HG03460 (cell line): ENCODE results near the gene CCBE1.
"Not testable (repeated sequence)": the region's sequence is repeated elsewhere in the genome, so short reads cannot be mapped to it uniquely, and the experiment has no call there.

ENCODE experiments used
- ATAC-seq: cut with Tn5 transposase; IDR thresholded peaks from one replicate; pipeline ENCODE4 v1.9.1; 2021; ENCODE audit not compliant: unreplicated experiment

Gene CCBE1

DNA sequence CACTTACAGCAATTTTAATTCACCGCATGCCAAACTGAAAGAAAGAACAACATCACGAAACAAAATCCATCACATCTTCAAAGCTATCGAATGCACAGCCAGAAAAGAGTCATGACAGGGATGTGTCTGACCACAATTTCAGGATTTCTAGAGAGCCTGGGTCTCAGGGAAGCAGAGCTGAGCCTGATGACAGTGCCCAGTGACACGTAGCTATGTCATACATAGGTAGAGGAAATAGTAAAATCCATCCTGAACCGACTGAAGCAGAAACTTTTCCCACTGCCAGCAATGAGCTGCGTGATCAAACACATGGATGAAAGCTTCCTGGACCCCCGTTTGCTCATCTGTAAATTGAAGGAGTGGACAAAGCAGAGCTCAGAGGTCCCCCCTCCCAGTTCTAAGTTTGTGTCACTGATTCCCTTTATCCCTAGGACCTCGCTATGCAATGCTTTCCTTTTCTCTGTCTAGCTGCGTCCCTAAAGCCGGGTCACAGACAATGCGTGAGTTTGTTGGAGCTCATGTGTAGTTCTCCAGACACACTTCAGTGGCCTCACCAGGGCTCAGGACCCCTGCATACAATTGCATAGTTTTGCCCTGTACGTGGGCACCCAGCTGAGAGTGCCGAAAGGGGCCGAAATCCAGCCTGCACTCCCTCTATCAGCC, 37.6 kb downstream of the CCBE1 start:
- ATAC-seq: no peak

- no peak for ATAC-seq
Observed at GRCh38 chr18:59658941-59659340, 38.3 kb downstream of the CCBE1 start.

DNA sequence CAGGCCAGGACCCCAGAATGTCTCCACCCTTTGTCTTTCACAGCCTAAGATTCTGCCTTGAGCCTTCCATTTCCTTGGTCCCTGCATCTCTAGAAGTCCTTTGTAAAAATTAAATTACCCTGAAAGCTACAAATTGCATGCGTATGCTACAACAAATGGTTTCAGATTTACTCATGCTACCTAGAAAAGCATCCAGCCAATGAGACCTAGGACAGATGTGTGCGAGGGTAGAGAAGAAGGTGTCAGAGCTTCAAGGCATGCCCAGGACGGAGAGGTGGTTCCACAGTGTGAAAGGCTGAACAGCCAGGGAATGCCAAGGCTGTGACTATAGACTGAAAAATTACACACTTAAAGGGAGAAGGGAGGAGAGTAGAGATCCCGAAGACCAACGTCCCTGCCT, 40.2 kb downstream of the CCBE1 start:
- no peak for ATAC-seq

DNA sequence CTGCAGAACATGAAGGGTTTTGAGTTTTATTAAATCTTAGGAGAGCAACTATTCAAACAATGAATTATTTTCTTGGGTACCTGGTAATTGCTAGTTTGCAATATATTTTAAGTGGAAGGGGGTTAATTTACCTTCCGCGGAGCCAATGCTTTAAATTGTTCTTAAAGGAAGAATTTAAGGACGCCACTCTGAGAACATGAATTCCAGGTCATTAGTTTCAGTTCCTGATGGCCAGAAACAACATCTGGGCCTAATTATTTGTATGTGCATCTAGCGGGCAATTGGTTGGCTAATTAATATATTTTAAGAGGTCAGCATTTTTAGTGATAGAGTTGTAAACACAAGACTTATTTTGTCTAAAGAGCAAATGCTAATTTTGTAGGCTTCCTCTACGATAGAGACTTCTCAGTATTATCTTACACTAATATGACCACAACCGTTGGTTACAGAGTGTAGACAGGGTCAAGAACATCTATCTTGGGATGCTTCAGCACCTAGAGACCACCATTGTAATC, 40.8 kb downstream of the CCBE1 start:
- ATAC-seq: no peak

- no peak for ATAC-seq
Observed at GRCh38 chr18:59655676-59656075, 41.5 kb downstream of the CCBE1 start.

DNA sequence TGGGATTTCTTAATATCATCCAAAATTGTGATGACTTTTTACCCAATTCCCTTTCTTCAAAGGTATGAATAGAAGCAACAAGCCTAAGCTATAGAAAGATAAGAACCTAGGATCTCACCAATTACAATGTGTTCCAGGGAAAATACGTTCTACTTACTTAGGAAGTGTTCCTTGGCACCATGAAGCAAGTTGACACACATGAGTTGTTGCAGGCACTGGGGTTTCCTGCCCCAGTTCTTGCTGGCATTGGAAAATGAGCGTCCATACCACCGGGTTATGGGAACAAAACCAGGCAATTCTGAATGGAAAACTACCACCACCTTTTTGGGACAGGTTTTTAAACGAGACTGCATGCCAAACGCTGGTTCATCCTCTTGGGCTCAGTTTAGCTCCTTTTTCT, 46.2 kb downstream of the CCBE1 start:
- ATAC-seq: no peak

DNA sequence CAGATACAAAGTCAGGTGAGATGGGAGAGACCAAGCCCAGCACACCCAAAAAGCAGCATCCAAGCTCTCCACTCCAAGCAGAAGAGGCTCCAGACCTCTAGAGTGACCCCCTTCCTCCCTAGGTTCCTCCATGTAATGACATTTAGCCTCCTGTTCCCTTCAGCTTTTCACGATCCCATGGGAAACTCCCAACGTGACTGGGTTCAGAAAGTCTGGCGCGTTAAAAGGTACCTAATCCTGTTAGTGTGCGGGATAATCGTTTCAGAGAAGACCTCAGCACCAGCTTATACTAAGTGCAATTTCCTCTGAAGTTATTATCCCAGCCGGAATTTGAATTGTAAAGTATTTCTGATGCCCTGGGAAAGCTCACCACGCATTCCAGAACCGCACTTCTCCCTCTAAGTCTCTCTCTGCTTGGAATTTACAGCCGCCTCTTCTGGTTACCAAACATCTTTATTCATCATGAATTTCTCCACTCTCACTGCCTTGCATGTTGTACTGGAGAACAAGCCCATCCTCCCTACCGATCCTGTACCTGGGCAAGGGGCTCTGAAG, 46.9 kb downstream of the CCBE1 start:
- ATAC-seq: no peak

GRCh38 chr18:59649591-59649990, 47.6 kb downstream of the CCBE1 start:
- ATAC-seq: no peak

GRCh38 chr18:59648469-59648868, 48.8 kb downstream of the CCBE1 start:
- ATAC-seq: not testable (repeated sequence)

GRCh38 chr18:59646963-59647307, 50.3 kb downstream of the CCBE1 start:
- ATAC-seq: no peak

- ATAC-seq: no peak
Observed at GRCh38 chr18:59646228-59646962, 50.8 kb downstream of the CCBE1 start.

DNA sequence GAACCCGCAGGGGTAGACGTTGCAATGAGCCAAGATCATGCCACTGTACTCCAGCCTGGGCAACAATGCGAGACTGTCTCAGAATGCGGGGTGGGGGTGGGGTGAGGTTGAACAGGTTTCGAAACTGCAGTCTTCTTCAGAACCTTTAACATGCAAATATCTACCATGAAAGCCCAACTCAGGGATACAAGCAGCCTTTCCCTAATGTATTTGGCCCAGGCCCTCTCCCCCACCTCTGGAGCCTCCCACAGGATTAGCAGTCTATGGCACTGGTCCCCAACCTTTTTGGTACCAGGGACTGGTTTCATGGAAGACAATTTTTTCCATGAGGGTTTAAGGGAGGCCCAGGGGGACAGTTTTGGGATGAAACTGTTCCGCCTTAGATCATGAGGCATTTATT, 53.5 kb downstream of the CCBE1 start:
- no peak for ATAC-seq

DNA sequence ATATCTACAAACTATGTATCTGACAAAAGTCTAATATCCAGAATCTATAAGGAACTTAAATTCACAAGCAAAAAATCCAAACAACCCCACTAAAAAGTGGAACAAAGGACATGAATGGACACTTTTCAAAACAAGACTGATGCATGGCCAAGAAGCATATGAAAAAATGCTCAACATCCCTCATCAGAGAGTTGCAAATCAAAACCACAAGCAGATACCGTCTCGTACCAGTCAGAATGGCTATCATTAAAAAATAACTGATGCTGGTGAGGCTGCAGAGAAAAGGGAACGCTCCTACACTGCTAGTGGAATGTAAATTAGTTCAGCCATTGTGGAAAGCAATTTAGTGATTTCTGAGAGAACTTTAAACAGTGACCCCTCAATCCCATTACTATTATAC, 56.5 kb downstream of the CCBE1 start:
- no peak for ATAC-seq

- ATAC-seq: no peak
Observed at GRCh38 chr18:59639821-59640220, 57.4 kb downstream of the CCBE1 start.

- no peak for ATAC-seq
Observed at GRCh38 chr18:59639136-59639535, 58.1 kb downstream of the CCBE1 start.

DNA sequence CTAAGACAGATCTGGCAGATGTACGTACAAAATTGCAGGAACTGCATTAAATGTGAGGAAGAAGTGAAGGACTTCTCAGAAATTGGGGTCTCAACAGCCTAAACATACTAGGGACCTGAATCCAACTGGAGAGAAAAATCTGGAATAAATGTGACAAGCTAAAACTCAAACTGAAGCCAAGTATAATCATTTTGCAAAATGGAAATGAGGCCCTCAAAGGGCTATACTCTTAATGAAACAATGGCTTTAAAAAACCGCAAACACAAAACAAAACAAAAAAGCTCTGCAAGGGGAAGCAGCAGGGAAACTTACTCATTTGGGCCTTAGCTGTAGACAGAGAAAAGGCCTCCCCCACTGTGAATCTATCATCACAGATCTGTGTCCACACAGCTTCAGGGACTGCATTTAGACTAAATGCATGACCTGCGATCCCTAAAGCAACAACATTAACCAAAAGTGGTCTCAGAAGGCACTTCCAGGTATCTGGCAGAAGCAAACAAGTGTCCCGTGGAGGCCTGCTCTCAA, 63.2 kb downstream of the CCBE1 start:
- no peak for ATAC-seq

GRCh38 chr18:59633317-59633716, 63.9 kb downstream of the CCBE1 start:
- no peak for ATAC-seq

- no peak for ATAC-seq
Observed at GRCh38 chr18:59631583-59632181, 65.5 kb downstream of the CCBE1 start.

GRCh38 chr18:59629894-59630293, 67.3 kb downstream of the CCBE1 start:
- ATAC-seq: no peak

- ATAC-seq: no peak
Observed at GRCh38 chr18:59628995-59629394, 68.2 kb downstream of the CCBE1 start.

DNA sequence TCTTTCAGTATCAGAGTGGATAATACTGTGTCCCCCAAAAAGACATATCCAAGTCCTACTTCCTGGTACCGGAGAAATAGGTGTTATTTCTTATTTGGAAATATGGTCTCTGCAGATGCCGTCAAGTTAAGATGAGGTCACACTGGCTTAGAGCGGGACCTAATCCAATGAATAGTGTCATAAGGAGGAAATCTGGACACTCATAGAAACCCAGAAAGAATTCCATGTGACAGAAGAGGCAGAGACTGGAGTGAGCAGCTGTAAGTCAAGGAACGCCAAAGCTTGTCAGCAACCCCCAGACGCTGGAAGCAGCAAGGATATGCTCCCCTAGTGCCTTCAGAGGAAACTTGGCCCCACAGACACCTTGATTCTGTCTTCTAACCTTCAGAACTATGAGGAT, 69.8 kb downstream of the CCBE1 start:
- no peak for ATAC-seq

DNA sequence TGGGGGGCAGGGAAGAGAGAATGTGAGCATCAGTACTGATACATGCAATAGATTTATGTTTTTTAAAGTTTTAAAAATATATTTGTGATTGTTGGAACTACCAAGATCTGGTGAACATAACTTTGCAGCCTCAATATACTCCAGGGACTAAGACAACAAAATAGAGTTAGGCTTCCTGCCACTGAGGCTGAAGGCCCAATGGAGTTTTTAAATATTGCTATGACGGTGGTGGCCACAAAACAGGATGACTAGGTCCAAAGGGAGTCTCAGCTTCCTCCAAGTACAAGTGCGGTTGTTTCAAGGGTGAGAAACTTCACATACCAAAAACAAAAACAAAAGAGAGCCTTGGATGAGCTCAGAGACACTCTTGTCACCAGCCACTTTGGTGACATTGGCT, 72.9 kb downstream of the CCBE1 start:
- ATAC-seq: no peak
